Measurements from ENCODE around the gene VPS26C. TPM values are rescaled to one million over a fixed set of nuclear protein-coding genes. Genes with fewer than 3 reads are reported as not detected.

The VPS26C gene
- total and polyA plus RNA-seq, 9 donors = 25.9 to 30.7 (median 28.7) TPM

GRCh38 chr21:37207441-37208009 lies 59.6 kb downstream of the VPS26C start:
- H3K4me3 ChIP-seq (ENCODE audit: low read length) = no peak overlapping the region
- H3K27ac ChIP-seq (ENCODE audit: low read length) = peak overlapping the region; percentile 39
- H3K36me3 ChIP-seq (ENCODE audit: control insufficient read depth, insufficient read depth, low read length) = peaks cover 2% of the 10 kb centered on the region
- H3K4me1 ChIP-seq (ENCODE audit: control insufficient read depth, insufficient read depth, low read length) = peaks cover 19% of the 10 kb centered on the region
- H3K9me3 ChIP-seq (replicated peaks; ENCODE audit: control insufficient read depth, low read depth, low read length) = peaks cover 3% of the 10 kb centered on the region
- WGBS (ENCODE audit: insufficient coverage) = 49% methylated on average over 6 of the region's 6 CpGs
- no peaks in the 10 kb centered on the region for H3K27me3 ChIP-seq (ENCODE audit: control insufficient read depth, insufficient read depth, low read length)
- DNase-seq = peak; percentile 43

GRCh38 chr21:37206496-37206895 lies 60.6 kb downstream of the VPS26C start:
- H3K9me3 ChIP-seq (replicated peaks; ENCODE audit: control insufficient read depth, low read depth, low read length) = peaks cover 3% of the 10 kb centered on the region
- H3K4me1 ChIP-seq (ENCODE audit: control insufficient read depth, insufficient read depth, low read length) = peaks cover 19% of the 10 kb centered on the region
- peaks cover 8% of the 10 kb centered on the region for H3K36me3 ChIP-seq (ENCODE audit: control insufficient read depth, insufficient read depth, low read length)
- no peak overlapping the region for H3K4me3 ChIP-seq (ENCODE audit: low read length)
- H3K27ac ChIP-seq (ENCODE audit: low read length) = peak overlapping the region; percentile 7
- H3K27me3 ChIP-seq (ENCODE audit: control insufficient read depth, insufficient read depth, low read length) = no peaks in the 10 kb centered on the region
- WGBS (ENCODE audit: insufficient coverage) = 100% methylated on average over 1 of the region's 7 CpGs
- DNase-seq = no peak

- Histone ChIP-seq H3K36me3 (ENCODE audit: control insufficient read depth, insufficient read depth, low read length) (peaks cover 25% of the 10 kb centered on the region), H3K9me3 (replicated peaks; ENCODE audit: control insufficient read depth, low read depth, low read length) (no peaks in the 10 kb centered on the region), H3K4me1 (ENCODE audit: control insufficient read depth, insufficient read depth, low read length) (peaks cover 19% of the 10 kb centered on the region), H3K4me3 (ENCODE audit: low read length) (no peak overlapping the region), H3K27ac (ENCODE audit: low read length) (no peak overlapping the region), H3K27me3 (ENCODE audit: control insufficient read depth, insufficient read depth, low read length) (no peaks in the 10 kb centered on the region)
- no peak for DNase-seq
- 89% methylated on average over 7 of the region's 7 CpGs for WGBS (ENCODE audit: insufficient coverage)
Measured at GRCh38 chr21:37204580-37204979, 62.6 kb downstream of the VPS26C start.

- DNase-seq = no peak
- Histone ChIP-seq H3K4me3 (ENCODE audit: low read length) (no peak overlapping the region), H3K27me3 (ENCODE audit: control insufficient read depth, insufficient read depth, low read length) (no peaks in the 10 kb centered on the region), H3K36me3 (ENCODE audit: control insufficient read depth, insufficient read depth, low read length) (peaks cover 38% of the 10 kb centered on the region), H3K4me1 (ENCODE audit: control insufficient read depth, insufficient read depth, low read length) (peaks cover 14% of the 10 kb centered on the region), H3K27ac (ENCODE audit: low read length) (no peak overlapping the region), H3K9me3 (replicated peaks; ENCODE audit: control insufficient read depth, low read depth, low read length) (no peaks in the 10 kb centered on the region)
- 88% methylated on average over 6 of the region's 14 CpGs for WGBS (ENCODE audit: insufficient coverage)
Measured at GRCh38 chr21:37202221-37203110, 64.7 kb downstream of the VPS26C start.

DNA sequence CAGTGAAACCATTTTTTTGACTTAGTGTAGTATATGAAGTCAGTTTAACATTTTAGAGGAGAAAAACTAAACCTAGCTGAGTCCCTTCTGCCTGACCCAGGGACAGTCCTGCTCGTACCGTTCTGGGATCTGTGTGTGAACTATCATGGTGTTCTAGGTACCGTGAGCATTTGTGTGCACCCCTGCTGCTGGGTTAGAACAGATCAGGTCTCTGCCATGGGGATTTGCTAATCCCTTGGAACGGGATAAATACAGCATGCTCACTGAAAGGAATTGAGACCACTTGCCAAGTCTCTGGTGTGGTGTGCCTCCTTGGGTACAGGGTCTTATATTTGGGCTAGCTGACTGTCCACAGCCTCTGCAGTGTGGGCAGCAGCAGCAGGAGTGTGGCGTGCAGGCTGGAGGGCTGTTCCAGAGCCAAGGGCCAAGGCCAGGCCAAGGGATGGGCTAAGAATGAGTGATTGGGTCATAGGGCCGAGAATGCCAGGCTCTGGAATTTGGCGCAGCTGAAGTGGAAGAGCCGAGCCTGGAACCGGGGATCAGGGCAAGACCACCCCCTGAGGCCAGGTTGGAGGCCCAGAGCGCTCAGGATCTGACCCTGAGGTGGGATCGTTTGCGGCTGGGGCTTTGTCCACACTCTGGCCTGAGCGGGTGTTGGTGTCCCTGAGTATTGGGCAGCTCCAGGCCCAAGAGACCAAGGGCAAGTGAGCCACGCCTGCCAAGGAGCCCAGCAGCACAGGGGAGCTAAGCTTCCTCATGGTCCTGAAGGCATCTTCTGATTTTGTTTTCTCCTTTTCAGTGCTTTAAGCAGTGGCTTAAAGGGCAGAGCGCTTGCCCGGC lies 66.3 kb downstream of the VPS26C start:
- peaks cover 48% of the 10 kb centered on the region for H3K36me3 ChIP-seq (ENCODE audit: control insufficient read depth, insufficient read depth, low read length)
- no peak for DNase-seq

DNA sequence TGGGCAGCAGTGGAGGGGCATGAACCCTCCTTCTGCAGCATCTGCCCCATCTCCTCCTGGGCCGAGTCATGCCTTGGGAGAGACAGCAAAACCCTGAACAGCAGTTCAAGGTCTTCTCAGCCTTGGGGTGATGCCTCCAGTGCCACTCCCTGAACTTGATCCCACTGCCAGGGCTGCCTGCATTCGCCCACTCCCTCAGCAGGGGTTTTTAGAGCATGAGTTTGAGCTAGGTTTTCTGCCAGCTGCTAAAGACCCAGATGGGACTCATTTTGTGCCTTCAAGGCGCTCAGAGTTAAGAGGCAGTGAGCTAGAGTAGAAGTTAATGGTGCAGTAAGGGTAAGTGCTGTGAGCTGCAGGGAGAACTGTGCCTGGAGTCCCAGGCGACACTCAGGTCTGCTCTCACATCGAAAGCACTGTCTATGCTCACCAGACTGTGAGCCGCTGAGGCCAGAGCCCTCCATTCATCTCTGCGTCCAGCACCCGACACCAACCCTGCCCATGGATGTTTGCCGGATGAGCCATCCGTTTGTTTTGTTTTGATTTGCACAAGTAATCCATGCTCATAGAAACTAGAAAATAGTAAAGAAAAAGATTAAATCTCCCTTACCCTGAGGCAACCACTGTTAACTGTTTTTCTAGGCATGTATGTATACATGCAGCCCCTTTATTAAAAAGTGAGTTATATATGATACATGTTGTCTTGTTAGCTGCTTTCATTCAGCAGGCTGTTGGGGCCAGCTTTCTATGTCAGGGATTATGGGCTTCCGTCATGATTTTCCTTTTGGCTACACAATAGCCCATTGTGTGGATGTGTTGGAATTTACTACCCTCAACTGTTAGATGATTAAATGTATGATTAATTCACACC lies 67.8 kb downstream of the VPS26C start:
- peaks cover 7% of the 10 kb centered on the region for H3K4me1 ChIP-seq (ENCODE audit: control insufficient read depth, insufficient read depth, low read length)
- 87% methylated on average over 6 of the region's 11 CpGs for WGBS (ENCODE audit: insufficient coverage)
- no peak for DNase-seq
- no peaks in the 10 kb centered on the region for H3K27me3 ChIP-seq (ENCODE audit: control insufficient read depth, insufficient read depth, low read length)
- H3K27ac ChIP-seq (ENCODE audit: low read length) = peak overlapping the region; percentile 39
- H3K36me3 ChIP-seq (ENCODE audit: control insufficient read depth, insufficient read depth, low read length) = peaks cover 64% of the 10 kb centered on the region
- H3K4me3 ChIP-seq (ENCODE audit: low read length) = no peak overlapping the region
- no peaks in the 10 kb centered on the region for H3K9me3 ChIP-seq (replicated peaks; ENCODE audit: control insufficient read depth, low read depth, low read length)

More for the DNA sequence above, 66.3 kb downstream of the VPS26C start:
- no peaks in the 10 kb centered on the region for H3K9me3 ChIP-seq (replicated peaks; ENCODE audit: control insufficient read depth, low read depth, low read length)
- H3K4me1 ChIP-seq (ENCODE audit: control insufficient read depth, insufficient read depth, low read length) = peaks cover 7% of the 10 kb centered on the region
- H3K27me3 ChIP-seq (ENCODE audit: control insufficient read depth, insufficient read depth, low read length) = no peaks in the 10 kb centered on the region
- H3K4me3 ChIP-seq (ENCODE audit: low read length) = no peak overlapping the region
- H3K27ac ChIP-seq (ENCODE audit: low read length) = no peak overlapping the region
- 88% methylated on average over 14 of the region's 16 CpGs for WGBS (ENCODE audit: insufficient coverage)

- H3K27me3 ChIP-seq (ENCODE audit: control insufficient read depth, insufficient read depth, low read length) = no peaks in the 10 kb centered on the region
- H3K4me1 ChIP-seq (ENCODE audit: control insufficient read depth, insufficient read depth, low read length) = peaks cover 7% of the 10 kb centered on the region
- WGBS (ENCODE audit: insufficient coverage) = 100% methylated on average over 3 of the region's 4 CpGs
- H3K4me3 ChIP-seq (ENCODE audit: low read length) = no peak overlapping the region
- peaks cover 70% of the 10 kb centered on the region for H3K36me3 ChIP-seq (ENCODE audit: control insufficient read depth, insufficient read depth, low read length)
- DNase-seq = no peak
- no peak overlapping the region for H3K27ac ChIP-seq (ENCODE audit: low read length)
- no peaks in the 10 kb centered on the region for H3K9me3 ChIP-seq (replicated peaks; ENCODE audit: control insufficient read depth, low read depth, low read length)
Measured at GRCh38 chr21:37197746-37198145, 69.4 kb downstream of the VPS26C start.

GRCh38 chr21:37196847-37197246 lies 70.3 kb downstream of the VPS26C start:
- H3K36me3 ChIP-seq (ENCODE audit: control insufficient read depth, insufficient read depth, low read length) = peaks cover 71% of the 10 kb centered on the region

DNA sequence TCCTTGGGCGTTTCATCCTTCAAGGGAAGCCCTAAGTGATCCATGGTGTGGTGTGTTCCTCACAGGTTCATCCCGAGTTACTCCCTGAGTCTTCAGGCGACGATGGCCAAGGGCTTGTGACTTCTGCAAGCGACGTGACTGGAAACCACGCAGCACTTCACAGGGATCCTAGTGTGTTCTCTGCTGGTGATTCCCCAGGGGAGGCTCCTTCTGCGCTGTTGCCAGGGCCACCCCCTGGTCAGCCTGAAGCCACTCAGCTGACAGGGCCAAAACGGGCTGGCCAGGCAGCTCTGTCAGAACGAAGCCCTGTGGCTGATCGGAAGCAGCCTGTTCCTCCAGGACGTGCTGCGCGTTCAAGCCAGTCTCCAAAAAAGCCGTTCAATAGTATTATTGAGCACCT lies 71.5 kb downstream of the VPS26C start:
- Histone ChIP-seq H3K36me3 (ENCODE audit: control insufficient read depth, insufficient read depth, low read length) (peaks cover 63% of the 10 kb centered on the region), H3K9me3 (replicated peaks; ENCODE audit: control insufficient read depth, low read depth, low read length) (no peaks in the 10 kb centered on the region), H3K4me1 (ENCODE audit: control insufficient read depth, insufficient read depth, low read length) (peaks cover 7% of the 10 kb centered on the region), H3K27ac (ENCODE audit: low read length) (no peak overlapping the region), H3K4me3 (ENCODE audit: low read length) (no peak overlapping the region), H3K27me3 (ENCODE audit: control insufficient read depth, insufficient read depth, low read length) (no peaks in the 10 kb centered on the region)
- no peak for DNase-seq
- WGBS (ENCODE audit: insufficient coverage) = 92% methylated on average over 15 of the region's 15 CpGs

More at GRCh38 chr21:37196847-37197246, 70.3 kb downstream of the VPS26C start:
- 92% methylated on average over 8 of the region's 8 CpGs for WGBS (ENCODE audit: insufficient coverage)
- no peak for DNase-seq
- no peak overlapping the region for H3K4me3 ChIP-seq (ENCODE audit: low read length)
- H3K9me3 ChIP-seq (replicated peaks; ENCODE audit: control insufficient read depth, low read depth, low read length) = no peaks in the 10 kb centered on the region
- no peaks in the 10 kb centered on the region for H3K27me3 ChIP-seq (ENCODE audit: control insufficient read depth, insufficient read depth, low read length)
- no peak overlapping the region for H3K27ac ChIP-seq (ENCODE audit: low read length)
- H3K4me1 ChIP-seq (ENCODE audit: control insufficient read depth, insufficient read depth, low read length) = peaks cover 7% of the 10 kb centered on the region

Measured in muscle of leg (tissue), 11 donors.